ENCODE measurements around the gene GPD2. TPM values are rescaled to one million over a fixed set of nuclear protein-coding genes. Genes with fewer than 3 reads are reported as not detected.
"Not testable (repeated sequence)": the region's sequence is repeated elsewhere in the genome, so short reads cannot be mapped to it uniquely, and the experiment has no call there.

Gene GPD2
- polyA plus RNA-seq, 3 donors: 20.5 to 28.3 (median 22.8) TPM

- DNase-seq (ENCODE audit: low read depth in 3 of 3, low spot score in 2 of 3): no peak
Measured at GRCh38 chr2:156473445-156473844, 37.3 kb downstream of the GPD2 start.

DNA sequence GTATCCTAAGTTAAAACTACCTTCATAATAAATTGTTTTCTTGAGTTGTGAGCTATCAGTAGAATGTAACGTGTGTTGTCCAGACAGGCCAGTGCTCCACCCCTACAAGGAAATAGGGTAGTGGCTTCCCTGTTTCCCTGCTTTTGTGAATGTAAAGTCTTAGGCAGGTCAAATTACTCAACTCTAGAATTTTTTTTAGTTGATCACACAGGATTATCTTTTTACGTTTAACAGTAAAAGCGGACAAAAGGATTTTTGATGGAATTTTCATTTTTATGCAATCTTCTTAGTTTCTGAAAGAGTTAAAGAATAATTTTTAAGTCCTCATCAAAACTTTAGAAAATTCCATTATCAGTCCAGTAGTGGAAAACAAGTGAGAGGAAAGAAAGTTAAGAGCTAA, 38.2 kb downstream of the GPD2 start:
- DNase-seq (ENCODE audit: low read depth in 3 of 3, low spot score in 2 of 3): no peak

- DNase-seq (ENCODE audit: low read depth in 3 of 3, low spot score in 2 of 3): no peak
Measured at GRCh38 chr2:156476021-156476849, 40.1 kb downstream of the GPD2 start.

GRCh38 chr2:156476850-156477206, 40.6 kb downstream of the GPD2 start:
- no peak for DNase-seq (ENCODE audit: low read depth in 3 of 3, low spot score in 2 of 3)

GRCh38 chr2:156480376-156480775, 44.2 kb downstream of the GPD2 start:
- DNase-seq (ENCODE audit: low read depth in 3 of 3, low spot score in 2 of 3): no peak

DNA sequence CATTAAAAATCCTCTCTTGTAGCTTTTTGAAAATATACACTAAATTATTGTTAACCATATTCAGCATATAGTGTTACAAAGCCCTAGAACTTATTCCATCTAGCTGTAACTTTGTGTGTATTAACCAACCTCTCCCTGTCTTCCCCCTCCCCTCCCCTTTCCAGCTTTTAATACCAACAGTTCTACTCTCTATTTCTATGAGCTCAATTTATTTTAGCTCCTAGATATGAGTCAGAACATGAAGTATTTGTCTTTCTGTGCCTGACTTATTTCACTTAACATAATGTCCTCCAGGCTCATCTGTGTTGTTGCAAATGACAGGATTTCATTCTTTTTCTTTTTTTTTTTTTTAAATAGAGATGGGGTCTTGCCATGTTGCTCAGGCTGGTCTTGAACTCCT, 45.1 kb downstream of the GPD2 start:
- no peak for DNase-seq (ENCODE audit: low read depth in 3 of 3, low spot score in 2 of 3)

GRCh38 chr2:156483741-156484173, 47.6 kb downstream of the GPD2 start:
- no peak for DNase-seq (ENCODE audit: low read depth in 3 of 3, low spot score in 2 of 3)

DNA sequence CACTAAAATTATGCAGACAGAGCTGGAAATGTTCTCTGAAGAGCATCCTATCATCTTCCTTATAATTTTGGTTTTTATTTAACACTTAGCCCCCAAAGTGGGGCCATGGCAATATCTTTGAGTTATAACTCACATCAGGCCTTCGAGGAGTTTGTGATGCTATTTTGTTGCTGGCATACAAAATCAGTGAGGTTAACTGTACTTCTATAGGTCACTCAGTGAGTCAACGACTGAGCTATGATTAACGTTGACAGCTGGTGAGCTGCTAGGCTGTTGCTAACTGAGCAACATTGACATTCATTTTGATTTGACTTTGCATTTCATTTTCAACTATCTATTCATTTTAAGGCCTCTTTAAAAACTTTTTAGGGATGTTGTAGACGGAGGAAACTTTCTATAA, 50.0 kb downstream of the GPD2 start:
- DNase-seq (ENCODE audit: low read depth in 3 of 3, low spot score in 2 of 3): no peak

DNA sequence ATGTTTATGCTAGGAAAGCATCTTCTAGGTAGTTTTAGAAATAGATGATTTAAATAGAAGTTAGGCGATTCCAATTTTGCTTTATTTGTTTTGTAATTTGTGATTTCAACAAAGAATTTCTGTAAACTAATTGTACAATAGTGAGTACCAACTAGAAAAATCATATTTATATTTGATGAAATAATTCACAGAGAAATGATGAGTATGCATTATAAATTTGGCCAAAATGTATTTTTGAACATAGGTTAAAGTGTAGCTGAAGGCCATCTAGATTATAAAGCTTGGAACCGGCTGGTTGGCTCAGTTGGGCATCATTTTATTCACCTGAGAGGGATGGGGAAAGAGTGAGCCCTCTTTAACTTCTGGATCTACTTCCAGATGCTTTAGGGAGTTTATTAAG, 50.4 kb downstream of the GPD2 start:
- no peak for DNase-seq (ENCODE audit: low read depth in 3 of 3, low spot score in 2 of 3)

GRCh38 chr2:156489195-156489594, 53.0 kb downstream of the GPD2 start:
- DNase-seq (ENCODE audit: low read depth in 3 of 3, low spot score in 2 of 3): no peak

DNA sequence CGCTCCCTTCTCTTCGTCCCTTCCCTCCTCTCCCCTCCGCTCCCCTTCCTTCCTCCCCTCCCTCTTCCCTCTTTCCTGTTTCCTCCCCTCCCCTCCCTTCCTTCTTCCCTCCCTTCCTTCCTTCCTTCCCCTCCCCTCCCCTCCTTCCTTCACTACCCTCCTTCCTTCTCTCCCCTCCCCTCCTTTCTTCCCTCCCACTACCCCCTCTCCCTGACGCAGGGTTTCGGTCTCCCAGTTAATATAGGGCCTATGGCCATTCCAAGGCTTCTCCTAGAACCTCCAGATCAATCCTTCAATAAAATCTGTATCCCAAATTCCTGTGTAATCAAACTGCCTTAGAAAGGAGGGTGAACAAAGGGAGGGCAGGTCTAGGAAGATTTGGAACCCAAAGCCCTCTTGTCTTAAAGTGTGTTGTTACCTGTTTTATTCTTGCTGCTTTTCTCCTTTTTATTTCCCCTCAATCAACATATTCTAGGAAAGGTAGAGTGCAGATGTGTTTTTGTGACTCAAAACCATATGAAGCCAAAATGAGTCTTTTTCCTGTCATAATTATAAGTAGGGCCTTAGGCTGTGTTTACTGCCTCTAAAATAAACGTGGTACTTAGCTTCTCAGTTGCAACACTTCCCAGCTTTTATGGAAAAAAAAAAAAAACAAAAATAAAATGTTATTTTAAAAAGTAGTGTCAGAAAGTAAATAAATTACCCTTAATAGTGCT, 53.7 kb downstream of the GPD2 start:
- DNase-seq (ENCODE audit: low read depth in 3 of 3, low spot score in 2 of 3): no peak

DNA sequence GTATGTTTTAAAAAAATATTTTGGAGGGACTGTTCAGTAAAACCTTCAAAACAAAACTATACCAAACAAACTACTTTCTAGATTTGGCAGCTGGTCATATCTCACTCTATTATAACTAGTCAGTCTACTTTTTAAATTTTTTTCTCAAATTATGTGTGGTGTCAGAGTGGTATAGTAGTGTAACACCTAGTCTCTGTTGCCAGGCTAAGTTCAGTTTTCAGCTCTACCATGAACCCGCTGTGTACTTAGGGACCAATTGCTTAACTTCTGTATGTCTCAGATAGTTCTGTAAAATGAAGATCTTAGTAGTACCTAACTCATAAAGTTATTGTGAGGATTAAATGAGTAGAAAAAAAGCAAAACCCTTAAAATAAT, 54.3 kb downstream of the GPD2 start:
- DNase-seq (ENCODE audit: low read depth in 3 of 3, low spot score in 2 of 3): no peak

- DNase-seq (ENCODE audit: low read depth in 3 of 3, low spot score in 2 of 3): no peak
Measured at GRCh38 chr2:156491176-156491575, 55.0 kb downstream of the GPD2 start.

GRCh38 chr2:156492979-156493378, 56.8 kb downstream of the GPD2 start:
- no peak for DNase-seq (ENCODE audit: low read depth in 3 of 3, low spot score in 2 of 3)

DNA sequence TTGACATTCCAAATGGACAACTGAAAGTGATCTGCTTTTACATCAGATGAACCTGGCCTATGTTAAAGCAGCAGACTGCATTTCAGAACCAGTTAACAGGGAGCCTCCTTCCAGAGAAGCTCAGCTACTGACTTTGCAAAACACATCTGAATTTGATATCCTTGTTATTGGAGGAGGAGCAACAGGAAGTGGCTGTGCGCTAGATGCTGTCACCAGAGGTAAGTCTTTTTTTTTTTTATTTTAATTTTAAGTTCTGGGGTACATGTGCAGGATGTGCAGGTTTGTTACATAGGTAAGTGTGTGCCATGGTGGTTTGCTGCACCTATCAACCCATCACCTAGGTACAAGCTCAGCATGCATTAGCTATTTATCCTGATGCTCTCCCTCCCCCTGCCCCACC, 59.8 kb downstream of the GPD2 start:
- not testable (repeated sequence) for DNase-seq (ENCODE audit: low read depth in 3 of 3, low spot score in 2 of 3)

DNA sequence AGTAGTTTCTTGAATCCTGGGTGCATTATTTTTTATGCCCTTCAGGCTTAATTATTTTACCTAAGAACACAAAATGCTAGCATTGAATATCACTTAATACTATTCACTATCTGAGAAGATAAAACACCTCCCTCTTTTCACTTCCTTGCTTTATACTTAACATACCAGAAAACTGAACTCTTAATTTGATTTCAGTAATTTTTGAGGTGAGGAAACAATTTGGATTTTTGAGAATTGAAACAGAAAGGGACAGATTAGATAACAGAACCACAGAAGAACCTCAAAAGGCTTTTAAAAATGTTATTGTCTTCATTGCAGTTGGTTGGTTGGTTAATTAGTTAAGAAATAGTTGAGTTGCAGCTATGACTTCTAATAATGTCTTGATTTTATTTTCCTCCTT, 69.5 kb downstream of the GPD2 start:
- no peak for DNase-seq (ENCODE audit: low read depth in 3 of 3, low spot score in 2 of 3)

- no peak for DNase-seq (ENCODE audit: low read depth in 3 of 3, low spot score in 2 of 3)
Measured at GRCh38 chr2:156511122-156511521, 74.9 kb downstream of the GPD2 start.

DNA sequence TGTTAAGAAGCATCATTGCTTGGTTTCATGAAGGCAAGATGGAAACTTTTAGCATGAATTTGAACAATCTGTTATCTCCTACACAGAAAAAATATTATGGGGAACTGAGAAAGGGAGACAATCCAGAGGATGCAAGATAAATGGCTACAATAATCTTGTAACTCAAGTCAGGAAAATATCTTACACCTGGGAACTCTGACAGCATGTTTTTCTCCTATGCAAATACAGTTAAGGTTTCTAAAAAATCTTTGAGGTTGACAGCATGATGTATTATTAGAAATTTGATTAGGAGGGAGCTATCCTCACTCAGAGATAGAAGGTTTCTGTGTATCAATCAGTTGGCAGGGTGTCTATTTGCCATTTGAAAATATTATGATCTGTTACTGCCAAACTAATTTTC, 75.6 kb downstream of the GPD2 start:
- no peak for DNase-seq (ENCODE audit: low read depth in 3 of 3, low spot score in 2 of 3)

DNA sequence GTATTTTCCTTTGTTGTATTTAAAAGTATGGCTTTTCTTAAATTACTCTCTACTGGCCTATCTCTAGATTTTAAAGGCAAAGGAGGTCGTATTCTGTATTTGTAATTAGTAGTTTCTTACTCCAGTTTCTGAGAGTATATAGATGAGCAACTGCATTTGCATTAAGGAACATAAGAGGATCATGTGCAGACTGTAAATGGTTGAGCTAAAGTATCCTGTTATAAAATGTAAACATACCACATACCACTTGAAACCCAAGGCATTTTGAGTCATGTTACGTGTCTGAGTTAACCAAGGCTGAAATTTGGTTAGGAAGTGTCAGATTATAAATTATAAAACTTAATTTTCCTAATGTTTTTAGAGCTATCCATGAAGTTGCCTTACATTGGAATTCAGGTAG, 76.3 kb downstream of the GPD2 start:
- no peak for DNase-seq (ENCODE audit: low read depth in 3 of 3, low spot score in 2 of 3)

DNA sequence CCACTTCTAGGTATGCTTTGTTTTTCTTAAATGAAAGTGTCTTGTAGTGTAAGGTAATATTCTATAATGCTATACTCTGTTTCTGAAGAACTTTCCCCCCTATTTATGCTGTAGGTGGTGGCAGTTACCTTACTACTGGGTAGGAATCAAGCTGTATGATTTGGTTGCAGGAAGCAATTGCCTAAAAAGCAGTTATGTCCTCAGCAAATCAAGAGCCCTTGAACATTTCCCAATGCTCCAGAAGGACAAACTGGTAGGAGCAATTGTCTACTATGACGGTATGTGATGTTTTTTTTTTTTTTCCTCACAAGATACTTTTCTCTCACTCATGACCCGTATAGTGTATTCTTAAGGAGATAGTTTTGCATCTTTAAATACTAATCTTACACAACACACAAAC, 77.0 kb downstream of the GPD2 start:
- no peak for DNase-seq (ENCODE audit: low read depth in 3 of 3, low spot score in 2 of 3)

- DNase-seq (ENCODE audit: low read depth in 3 of 3, low spot score in 2 of 3): no peak
Measured at GRCh38 chr2:156517419-156517818, 81.2 kb downstream of the GPD2 start.

DNA sequence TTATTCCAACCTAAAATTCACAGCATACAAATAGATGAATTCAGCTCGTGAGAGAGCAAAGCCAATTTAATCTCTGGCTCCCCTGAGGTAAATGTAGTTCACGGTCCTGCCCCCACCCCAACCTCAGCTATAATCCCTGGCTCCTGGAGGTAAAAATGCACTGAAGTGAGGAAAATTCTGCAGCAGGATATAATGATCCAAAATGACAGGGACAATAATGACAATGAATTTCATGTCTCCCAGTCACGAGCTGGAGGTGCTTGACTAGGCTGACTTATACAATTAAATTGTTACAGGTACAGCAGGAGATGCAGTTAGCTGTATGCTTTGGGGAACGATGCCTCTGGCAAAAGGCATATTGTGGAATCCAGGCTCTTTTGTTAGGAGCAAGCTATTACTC, 82.0 kb downstream of the GPD2 start:
- no peak for DNase-seq (ENCODE audit: low read depth in 3 of 3, low spot score in 2 of 3)

Measured in right renal cortex interstitium (tissue), 3 donors.